ENCODE results near the gene DLGAP1.

Gene DLGAP1

DNA sequence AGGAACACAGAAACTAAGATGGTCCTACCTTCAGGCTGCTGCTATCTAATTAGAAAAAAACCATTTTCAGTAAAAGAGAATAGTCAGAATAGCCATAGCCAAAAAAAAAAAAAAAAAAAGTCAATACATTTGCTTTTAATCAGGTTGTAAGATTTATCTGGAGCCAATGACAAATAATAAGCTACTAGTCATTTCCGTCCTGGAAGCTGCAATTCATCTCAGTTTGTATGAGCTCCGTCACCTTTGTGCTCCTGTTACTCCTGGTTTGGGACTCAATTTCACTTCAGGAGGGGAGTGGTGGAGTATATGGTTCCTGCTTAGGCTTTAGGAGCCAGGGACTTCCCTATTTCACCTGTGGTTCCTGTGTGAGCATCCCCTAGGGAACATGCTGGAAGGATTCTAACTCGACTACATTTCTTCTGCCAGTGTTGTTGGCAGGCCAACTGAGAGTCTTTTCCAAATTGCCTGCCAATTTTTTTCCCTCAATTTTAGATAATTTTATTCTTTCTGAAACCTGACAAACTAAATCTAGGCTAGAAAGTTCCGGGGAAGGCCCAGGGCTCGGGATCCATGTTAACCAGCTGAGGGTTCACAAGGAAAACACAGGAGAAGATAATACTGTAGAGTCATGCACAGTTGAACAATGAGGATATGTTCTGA lies 481.8 kb downstream of the DLGAP1 start:
- TF ChIP-seq, protein P1, sequence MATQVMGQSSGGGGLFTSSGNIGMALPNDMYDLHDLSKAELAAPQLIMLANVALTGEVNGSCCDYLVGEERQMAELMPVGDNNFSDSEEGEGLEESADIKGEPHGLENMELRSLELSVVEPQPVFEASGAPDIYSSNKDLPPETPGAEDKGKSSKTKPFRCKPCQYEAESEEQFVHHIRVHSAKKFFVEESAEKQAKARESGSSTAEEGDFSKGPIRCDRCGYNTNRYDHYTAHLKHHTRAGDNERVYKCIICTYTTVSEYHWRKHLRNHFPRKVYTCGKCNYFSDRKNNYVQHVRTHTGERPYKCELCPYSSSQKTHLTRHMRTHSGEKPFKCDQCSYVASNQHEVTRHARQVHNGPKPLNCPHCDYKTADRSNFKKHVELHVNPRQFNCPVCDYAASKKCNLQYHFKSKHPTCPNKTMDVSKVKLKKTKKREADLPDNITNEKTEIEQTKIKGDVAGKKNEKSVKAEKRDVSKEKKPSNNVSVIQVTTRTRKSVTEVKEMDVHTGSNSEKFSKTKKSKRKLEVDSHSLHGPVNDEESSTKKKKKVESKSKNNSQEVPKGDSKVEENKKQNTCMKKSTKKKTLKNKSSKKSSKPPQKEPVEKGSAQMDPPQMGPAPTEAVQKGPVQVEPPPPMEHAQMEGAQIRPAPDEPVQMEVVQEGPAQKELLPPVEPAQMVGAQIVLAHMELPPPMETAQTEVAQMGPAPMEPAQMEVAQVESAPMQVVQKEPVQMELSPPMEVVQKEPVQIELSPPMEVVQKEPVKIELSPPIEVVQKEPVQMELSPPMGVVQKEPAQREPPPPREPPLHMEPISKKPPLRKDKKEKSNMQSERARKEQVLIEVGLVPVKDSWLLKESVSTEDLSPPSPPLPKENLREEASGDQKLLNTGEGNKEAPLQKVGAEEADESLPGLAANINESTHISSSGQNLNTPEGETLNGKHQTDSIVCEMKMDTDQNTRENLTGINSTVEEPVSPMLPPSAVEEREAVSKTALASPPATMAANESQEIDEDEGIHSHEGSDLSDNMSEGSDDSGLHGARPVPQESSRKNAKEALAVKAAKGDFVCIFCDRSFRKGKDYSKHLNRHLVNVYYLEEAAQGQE (IDR thresholded peaks at IDR 0.05; ENCODE audit: low read depth) = no peak
- TF ChIP-seq, protein P2, sequence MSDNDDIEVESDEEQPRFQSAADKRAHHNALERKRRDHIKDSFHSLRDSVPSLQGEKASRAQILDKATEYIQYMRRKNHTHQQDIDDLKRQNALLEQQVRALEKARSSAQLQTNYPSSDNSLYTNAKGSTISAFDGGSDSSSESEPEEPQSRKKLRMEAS (IDR thresholded peaks at IDR 0.05) = no peak
- TF ChIP-seq CEBPB (IDR thresholded peaks at IDR 0.05) (no peak), FOXM1 (IDR thresholded peaks at IDR 0.05; ENCODE audit: borderline replicate concordance, low read depth) (no peak), TCF12 (IDR thresholded peaks at IDR 0.05; ENCODE audit: low read depth) (no peak), CREB1 (IDR thresholded peaks at IDR 0.05; ENCODE audit: low read depth) (no peak), EP300 (IDR thresholded peaks at IDR 0.05; ENCODE audit: borderline replicate concordance) (no peak), YY1 (IDR thresholded peaks at IDR 0.05; ENCODE audit: low read depth) (no peak), NFIC (IDR thresholded peaks at IDR 0.05) (no peak), ZBTB7A (IDR thresholded peaks at IDR 0.05; ENCODE audit: low read depth) (no peak), TEAD4 (IDR thresholded peaks at IDR 0.05) (no peak), RAD21 (IDR thresholded peaks at IDR 0.05; ENCODE audit: low read depth) (no peak), EGR1 (IDR thresholded peaks at IDR 0.05) (no peak), TAF1 (IDR thresholded peaks at IDR 0.05; ENCODE audit: low read depth) (no peak)
- TF ChIP-seq, protein P3, sequence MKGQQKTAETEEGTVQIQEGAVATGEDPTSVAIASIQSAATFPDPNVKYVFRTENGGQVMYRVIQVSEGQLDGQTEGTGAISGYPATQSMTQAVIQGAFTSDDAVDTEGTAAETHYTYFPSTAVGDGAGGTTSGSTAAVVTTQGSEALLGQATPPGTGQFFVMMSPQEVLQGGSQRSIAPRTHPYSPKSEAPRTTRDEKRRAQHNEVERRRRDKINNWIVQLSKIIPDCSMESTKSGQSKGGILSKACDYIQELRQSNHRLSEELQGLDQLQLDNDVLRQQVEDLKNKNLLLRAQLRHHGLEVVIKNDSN (IDR thresholded peaks at IDR 0.05) = no peak

DNA sequence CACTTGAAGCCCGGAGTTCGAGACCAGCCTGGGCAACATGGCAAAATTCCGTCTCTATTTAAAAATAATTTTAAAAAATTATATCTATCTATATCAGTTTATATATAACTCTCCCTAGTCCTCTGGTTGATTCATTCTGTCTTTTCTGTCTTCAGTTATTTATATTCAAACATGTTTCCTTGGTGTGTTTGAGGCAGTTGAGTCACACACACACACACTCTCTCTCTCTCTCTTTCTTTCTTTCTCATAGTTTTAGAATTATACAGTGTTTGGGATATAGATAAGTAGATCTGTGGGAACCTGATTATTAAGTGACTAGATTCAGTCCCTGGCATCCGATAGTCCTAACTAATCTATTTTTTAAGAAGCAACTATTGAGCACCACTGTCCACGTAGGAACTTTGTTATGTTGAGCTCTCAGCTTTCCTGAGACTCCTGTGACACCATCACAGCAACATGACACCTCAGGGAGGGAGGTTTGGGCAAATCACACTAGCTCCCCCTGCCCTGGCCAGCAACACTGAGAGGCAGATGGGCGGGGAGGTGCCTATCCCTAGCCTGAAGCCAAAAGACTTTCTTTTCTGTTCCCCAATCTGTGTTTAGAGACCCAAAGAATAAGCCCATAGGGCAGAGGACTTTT lies 482.7 kb downstream of the DLGAP1 start:
- no peak for TF ChIP-seq TAF1 (IDR thresholded peaks at IDR 0.05; ENCODE audit: low read depth)
- TF ChIP-seq, protein P2 (IDR thresholded peaks at IDR 0.05) = no peak
- no peak for TF ChIP-seq CEBPB (IDR thresholded peaks at IDR 0.05)
- no peak for TF ChIP-seq RAD21 (IDR thresholded peaks at IDR 0.05; ENCODE audit: low read depth)
- TF ChIP-seq, protein P1 (IDR thresholded peaks at IDR 0.05; ENCODE audit: low read depth) = no peak

DNA sequence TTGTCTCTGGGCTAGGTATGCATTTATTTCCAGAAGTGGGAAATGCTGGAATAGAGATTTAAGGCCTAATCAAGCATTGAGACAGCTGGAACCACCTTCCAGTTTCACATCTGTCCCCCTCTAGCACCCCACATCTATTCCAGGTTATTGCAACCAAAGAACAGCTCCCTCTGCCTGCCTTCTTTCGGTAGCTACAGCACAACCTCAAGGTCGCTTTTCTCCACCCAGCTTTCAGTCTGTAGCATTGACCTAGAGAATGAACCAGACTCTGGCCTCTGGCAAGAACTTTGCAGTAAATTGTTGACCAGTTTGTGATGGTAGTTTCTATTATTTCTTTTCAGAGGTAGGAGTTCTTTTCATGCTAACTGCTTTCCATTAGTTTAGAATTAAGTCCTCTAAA lies 484.2 kb downstream of the DLGAP1 start:
- TF ChIP-seq CREB1 (IDR thresholded peaks at IDR 0.05; ENCODE audit: low read depth) = no peak
- TF ChIP-seq, protein P2 (IDR thresholded peaks at IDR 0.05) = no peak
- no peak for TF ChIP-seq TAF1 (IDR thresholded peaks at IDR 0.05; ENCODE audit: low read depth)
- no peak for TF ChIP-seq EP300 (IDR thresholded peaks at IDR 0.05; ENCODE audit: borderline replicate concordance)
- no peak for TF ChIP-seq EGR1 (IDR thresholded peaks at IDR 0.05)
- TF ChIP-seq CEBPB (IDR thresholded peaks at IDR 0.05) = no peak
- TF ChIP-seq FOXM1 (IDR thresholded peaks at IDR 0.05; ENCODE audit: borderline replicate concordance, low read depth) = no peak
- TF ChIP-seq YY1 (IDR thresholded peaks at IDR 0.05; ENCODE audit: low read depth) = no peak
- no peak for TF ChIP-seq NFIC (IDR thresholded peaks at IDR 0.05)
- no peak for TF ChIP-seq ZBTB7A (IDR thresholded peaks at IDR 0.05; ENCODE audit: low read depth)
- no peak for TF ChIP-seq TEAD4 (IDR thresholded peaks at IDR 0.05)
- TF ChIP-seq RAD21 (IDR thresholded peaks at IDR 0.05; ENCODE audit: low read depth) = no peak
- TF ChIP-seq, protein P1 (IDR thresholded peaks at IDR 0.05; ENCODE audit: low read depth) = no peak
- no peak for TF ChIP-seq TCF12 (IDR thresholded peaks at IDR 0.05; ENCODE audit: low read depth)
- TF ChIP-seq, protein P3 (IDR thresholded peaks at IDR 0.05) = no peak

Data from Ishikawa (cell line).